Mesothelial cell of epicardium (in vitro differentiated cells): ENCODE results near the gene YIPF3. TPM values are rescaled to one million over a fixed set of nuclear protein-coding genes. Genes with fewer than 3 reads are reported as not detected.

Experiments used
- DNase-seq, 2 experiments: peaks; one replicate each; pipeline ENCODE4 v3.0.0; 2021; ENCODE audit warnings: low spot score in 2 of 2; ENCODE audit not compliant: unreplicated experiment in 2 of 2
- H3K27ac Mint-ChIP-seq: 2 replicates; pipeline ENCODE4 v1.8.0; 2021; ENCODE audit warnings: mixed read lengths
- H3K27me3 Mint-ChIP-seq: 2 replicates; pipeline ENCODE4 v1.8.0; 2021; ENCODE audit warnings: low read depth, mixed read lengths
- H3K36me3 Mint-ChIP-seq: 2 replicates; pipeline ENCODE4 v1.8.0; 2021; ENCODE audit warnings: mixed read lengths
- H3K4me1 Mint-ChIP-seq: 2 replicates; pipeline ENCODE4 v1.8.0; 2021; ENCODE audit warnings: mixed read lengths
- H3K4me3 Mint-ChIP-seq: 2 replicates; pipeline ENCODE4 v1.8.0; 2021; ENCODE audit warnings: mild to moderate bottlenecking, moderate library complexity, mixed read lengths
- H3K9me3 Mint-ChIP-seq: 2 replicates; pipeline ENCODE4 v1.8.0; 2021; ENCODE audit warnings: mixed read lengths
- CTCF ChIP-seq: fragments of 200-600 bp; sonication (generic); IDR thresholded peaks from one replicate; pipeline ENCODE4 v1.5.0; 2021; ENCODE audit warnings: antibody characterized with exemption; ENCODE audit not compliant: unreplicated experiment
- total RNA-seq: library from RNA; stranded (reverse); gene quantifications from 3 replicates; pipeline ENCODE4 v1.2.1, GENCODE V29; 2021

Gene YIPF3
- total RNA-seq, 1 donor from 2014 or later = 107 TPM

GRCh38 chr6:43497129-43497396 lies 19.7 kb downstream of the YIPF3 start:
- DNase-seq = no peak

GRCh38 chr6:43496370-43497128 lies 20.2 kb downstream of the YIPF3 start:
- H3K9me3 Mint-ChIP-seq = no peaks in the 10 kb centered on the region
- H3K27ac Mint-ChIP-seq = peak overlapping the region; percentile 88
- H3K36me3 Mint-ChIP-seq = peaks cover 9% of the 10 kb centered on the region
- no peak overlapping the region for H3K4me3 Mint-ChIP-seq
- no peak for TF ChIP-seq CTCF
- DNase-seq = no peak
- H3K27me3 Mint-ChIP-seq = no peaks in the 10 kb centered on the region
- H3K4me1 Mint-ChIP-seq = peaks cover 31% of the 10 kb centered on the region

More at GRCh38 chr6:43497129-43497396, 19.7 kb downstream of the YIPF3 start:
- no peak for TF ChIP-seq CTCF
- no peak overlapping the region for H3K4me3 Mint-ChIP-seq
- peak overlapping the region; percentile 88 for H3K27ac Mint-ChIP-seq
- no peaks in the 10 kb centered on the region for H3K9me3 Mint-ChIP-seq
- peaks cover 31% of the 10 kb centered on the region for H3K4me1 Mint-ChIP-seq
- no peaks in the 10 kb centered on the region for H3K27me3 Mint-ChIP-seq
- H3K36me3 Mint-ChIP-seq = peaks cover 9% of the 10 kb centered on the region

GRCh38 chr6:43495409-43495941 lies 21.3 kb downstream of the YIPF3 start:
- H3K27ac Mint-ChIP-seq = peak overlapping the region; percentile 88
- H3K27me3 Mint-ChIP-seq = no peaks in the 10 kb centered on the region
- H3K9me3 Mint-ChIP-seq = no peaks in the 10 kb centered on the region
- H3K4me1 Mint-ChIP-seq = peaks cover 31% of the 10 kb centered on the region
- no peak overlapping the region for H3K4me3 Mint-ChIP-seq
- peaks cover 4% of the 10 kb centered on the region for H3K36me3 Mint-ChIP-seq
- DNase-seq = no peak
- TF ChIP-seq CTCF = no peak

GRCh38 chr6:43494766-43495165 lies 22.0 kb downstream of the YIPF3 start:
- no peak for TF ChIP-seq CTCF
- peaks cover 4% of the 10 kb centered on the region for H3K36me3 Mint-ChIP-seq
- no peaks in the 10 kb centered on the region for H3K9me3 Mint-ChIP-seq
- H3K27ac Mint-ChIP-seq = no peak overlapping the region
- no peak for DNase-seq
- H3K27me3 Mint-ChIP-seq = no peaks in the 10 kb centered on the region
- no peak overlapping the region for H3K4me3 Mint-ChIP-seq
- H3K4me1 Mint-ChIP-seq = peaks cover 31% of the 10 kb centered on the region

- Mint-ChIP-seq H3K4me1 (peaks cover 31% of the 10 kb centered on the region), H3K4me3 (no peak overlapping the region), H3K27ac (peak overlapping the region; percentile 75), H3K9me3 (no peaks in the 10 kb centered on the region), H3K27me3 (no peaks in the 10 kb centered on the region), H3K36me3 (no peaks in the 10 kb centered on the region)
- no peak for TF ChIP-seq CTCF
- DNase-seq = no peak
Measured at GRCh38 chr6:43494321-43494720, 22.4 kb downstream of the YIPF3 start.
